ENCODE data around the gene TEDC1. TPM values are rescaled to one million over a fixed set of nuclear protein-coding genes. Genes with fewer than 3 reads are reported as not detected.

TEDC1 gene
- polyA plus RNA-seq, 1 of the 3 experiments (the other 2 are of a cell fraction): 13.4 TPM

DNA sequence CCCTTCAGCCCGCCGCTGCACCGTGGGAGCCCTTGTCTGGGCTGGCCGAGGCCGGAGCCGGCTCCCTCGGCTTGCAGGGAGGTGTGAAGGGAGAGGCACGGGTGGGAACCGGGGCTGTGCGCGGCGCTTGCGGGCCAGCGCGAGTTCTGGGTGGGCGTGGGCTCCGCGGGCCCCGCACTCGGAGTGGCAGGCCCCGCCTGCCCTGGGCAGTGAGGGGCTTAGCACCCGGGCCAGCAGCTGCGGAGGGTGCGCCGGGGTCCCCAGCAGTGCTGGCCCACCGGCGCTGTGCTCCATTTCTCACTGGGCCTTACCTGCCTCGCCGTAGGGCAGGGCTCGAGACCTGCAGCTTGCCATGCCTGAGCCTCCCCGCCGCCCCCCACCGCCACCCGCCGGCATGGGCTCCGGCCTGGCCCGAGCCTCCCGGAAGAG, 56.7 kb downstream of the TEDC1 start:
- Histone ChIP-seq H3K79me2 (ENCODE audit: insufficient read depth) (no peaks in the 10 kb centered on the region), H3K4me1 (ENCODE audit: control insufficient read depth in 1 of 2, insufficient read depth in 2 of 2, low read depth in 1 of 2, low read length in 1 of 2) (no peaks in the 10 kb centered on the region), H3K36me3 (replicated peaks in 1 of 2; ENCODE audit: control insufficient read depth in 1 of 2, insufficient read depth in 2 of 2, low read length in 1 of 2) (no peaks in the 10 kb centered on the region), H3K4me2 (no peak overlapping the region), H3K27ac (ENCODE audit: low read depth in 2 of 2, low read length in 1 of 2) (no peak overlapping the region), H2AFZ (ENCODE audit: low read depth) (no peak overlapping the region), H3K9me2 (no peaks in the 10 kb centered on the region), H3K4me3 (ENCODE audit: low read depth in 2 of 2, low read length in 1 of 2) (no peak overlapping the region), H4K20me1 (ENCODE audit: insufficient read depth) (no peaks in the 10 kb centered on the region), H3K9ac (no peak overlapping the region), H3K27me3 (ENCODE audit: insufficient read depth) (peaks cover 16% of the 10 kb centered on the region; the same call in 1 of the 2 replicates), H3K9me3 (peaks cover 8% of the 10 kb centered on the region; the same call in 1 of the 2 replicates), H3F3A (replicated peaks; ENCODE audit: insufficient read depth) (peaks cover 3% of the 10 kb centered on the region)
- TF ChIP-seq ELF1 (IDR thresholded peaks at IDR 0.05) (no peak), FOSL2 (IDR thresholded peaks at IDR 0.05; ENCODE audit: borderline replicate concordance, low read depth) (no peak), TEAD4 (IDR thresholded peaks at IDR 0.05; ENCODE audit: borderline replicate concordance, insufficient read depth) (no peak), YY1 (IDR thresholded peaks at IDR 0.05; ENCODE audit: low read depth) (no peak)
- TF ChIP-seq, protein P1, sequence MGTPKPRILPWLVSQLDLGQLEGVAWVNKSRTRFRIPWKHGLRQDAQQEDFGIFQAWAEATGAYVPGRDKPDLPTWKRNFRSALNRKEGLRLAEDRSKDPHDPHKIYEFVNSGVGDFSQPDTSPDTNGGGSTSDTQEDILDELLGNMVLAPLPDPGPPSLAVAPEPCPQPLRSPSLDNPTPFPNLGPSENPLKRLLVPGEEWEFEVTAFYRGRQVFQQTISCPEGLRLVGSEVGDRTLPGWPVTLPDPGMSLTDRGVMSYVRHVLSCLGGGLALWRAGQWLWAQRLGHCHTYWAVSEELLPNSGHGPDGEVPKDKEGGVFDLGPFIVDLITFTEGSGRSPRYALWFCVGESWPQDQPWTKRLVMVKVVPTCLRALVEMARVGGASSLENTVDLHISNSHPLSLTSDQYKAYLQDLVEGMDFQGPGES (IDR thresholded peaks at IDR 0.05; ENCODE audit: low read depth, low read length): no peak
- no peak for DNase-seq
- POLR2A ChIA-PET: no interaction called here
- CTCF ChIA-PET: interaction anchor here (0.6 kb wide), 1 partner anchor 427 kb away, joined by 3 read pairs; no protein-coding TSS in a partner anchor
- 65% methylated on average over 4 of the region's 38 CpGs for WGBS (ENCODE audit: low lambda C conversion rate)

Other genes starting within 250 kb of the TEDC1 start
- gene BTBD6, start 242.7 kb upstream of the TEDC1 start, polyA plus RNA-seq (2012; rRNA removed): 20.9 and 21.0 TPM in 2 replicates
- 10.2 and 15.7 TPM in 2 replicates for gene BRF1, start 190.2 kb upstream of the TEDC1 start, polyA plus RNA-seq (2012; rRNA removed)
- gene PACS2, start 176.5 kb upstream of the TEDC1 start, polyA plus RNA-seq (2012; rRNA removed): 27.4 and 42.7 TPM in 2 replicates
- gene TEX22, start 92.7 kb upstream of the TEDC1 start, polyA plus RNA-seq (2012; rRNA removed): 0.26 and 0.29 TPM in 2 replicates
- gene MTA1, start 71.4 kb upstream of the TEDC1 start, polyA plus RNA-seq (2012; rRNA removed): 74.8 and 96.3 TPM in 2 replicates
- gene CRIP2, start 16.4 kb upstream of the TEDC1 start, polyA plus RNA-seq (2012; rRNA removed): 219 and 335 TPM in 2 replicates
- 0.68 and 0.72 TPM in 2 replicates for gene CRIP1, start 4.4 kb upstream of the TEDC1 start, polyA plus RNA-seq (2012; rRNA removed)
- gene TMEM121, start 35.3 kb downstream of the TEDC1 start, polyA plus RNA-seq (2012; rRNA removed): 7.2 and 9.1 TPM in 2 replicates

Data from SK-N-SH (cell line).